HL-60/S4 treated with retinoic acid at 250 ng/mL for 4 days and 3 days (cell line): ENCODE data around the gene TARS3.

Experiments
- in situ Hi-C: fragments of 300-500 bp; cut with MboI; formaldehyde crosslinking; loops from 2 replicates; pipeline ENCODE4 v1.7.0; 2022; ENCODE audit warnings: low sequenced_read_pairs

Gene TARS3

DNA sequence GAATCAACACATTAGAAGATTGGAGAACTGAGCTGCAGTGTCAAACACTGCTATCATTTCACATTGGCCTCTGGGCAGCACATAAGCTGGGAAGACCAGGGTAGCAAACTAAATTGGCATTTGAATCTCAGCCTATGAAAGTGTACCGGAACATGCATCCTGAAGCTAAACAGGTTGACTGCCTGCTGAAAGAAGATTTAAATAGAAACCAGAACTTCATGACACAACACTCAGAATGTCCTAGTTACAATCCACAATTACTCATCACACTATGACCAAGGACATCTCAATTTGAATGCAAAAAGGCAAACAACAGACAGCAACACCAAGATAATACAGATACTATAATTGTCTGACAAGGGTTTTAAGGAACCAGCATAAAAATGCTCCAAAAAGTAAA lies 98.3 kb downstream of the TARS3 start:
- in situ Hi-C loops: no loop called here

DNA sequence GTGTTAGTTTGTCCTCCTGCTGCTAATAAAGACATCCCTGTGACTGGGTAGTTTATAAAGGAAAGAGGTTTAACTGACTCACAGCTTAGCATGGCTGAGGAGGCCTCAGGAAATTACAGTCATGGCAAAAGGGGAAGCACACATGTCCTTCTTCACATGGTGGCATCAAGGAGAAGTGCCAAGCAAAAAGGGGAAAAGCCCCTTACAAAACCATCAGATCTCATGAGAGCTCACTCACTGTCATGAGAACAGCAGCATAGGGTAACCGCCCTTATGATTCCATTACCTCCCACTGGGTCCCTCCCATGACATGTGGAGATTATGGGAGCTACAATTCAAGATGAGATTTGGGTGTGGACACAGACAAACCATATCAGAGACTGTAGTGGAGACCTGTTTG lies 99.1 kb downstream of the TARS3 start:
- in situ Hi-C loops: no loop called here

DNA sequence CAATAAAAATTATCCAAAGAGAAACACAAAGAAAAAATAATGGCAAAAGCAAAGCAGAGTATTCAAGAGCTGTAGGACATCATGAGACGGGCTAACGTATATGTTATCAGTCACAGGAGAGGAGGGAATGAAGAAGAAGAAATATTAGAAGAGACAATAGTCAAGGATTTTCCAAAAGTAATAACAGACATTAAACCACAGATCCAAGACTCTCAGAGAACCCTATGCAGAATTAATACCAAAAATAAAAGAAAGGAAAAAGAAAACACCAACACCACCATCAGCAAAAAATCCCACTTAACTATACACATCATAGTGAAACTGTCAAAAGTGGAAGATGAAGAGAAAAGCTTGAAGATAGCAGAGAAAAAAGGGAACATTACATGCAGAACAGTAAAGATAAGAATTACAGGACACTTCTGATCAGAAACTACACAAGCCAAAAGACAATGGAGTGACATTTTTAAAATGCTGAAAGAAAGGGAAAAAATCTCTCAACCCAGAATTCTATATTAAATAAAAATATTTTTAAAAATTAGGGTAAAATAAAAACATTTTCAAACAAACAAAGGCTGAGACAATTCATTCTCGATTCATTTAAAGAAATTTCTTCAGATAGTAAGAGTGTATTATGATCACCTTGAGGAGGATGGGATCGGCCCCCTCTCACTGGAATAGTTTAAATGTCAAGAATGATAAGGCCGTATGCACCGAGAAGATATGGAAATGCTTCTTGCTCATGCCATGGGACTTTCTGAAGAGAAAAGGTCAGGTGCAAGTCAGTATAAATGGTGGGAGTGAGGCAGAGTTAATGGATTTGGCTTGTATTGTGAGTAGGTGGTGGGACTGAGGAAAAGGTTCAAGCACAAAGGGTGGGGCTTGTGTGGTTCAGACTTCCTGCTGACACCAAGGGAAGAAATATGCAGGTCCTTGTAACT lies 100.6 kb downstream of the TARS3 start:
- in situ Hi-C loops: no loop called here

DNA sequence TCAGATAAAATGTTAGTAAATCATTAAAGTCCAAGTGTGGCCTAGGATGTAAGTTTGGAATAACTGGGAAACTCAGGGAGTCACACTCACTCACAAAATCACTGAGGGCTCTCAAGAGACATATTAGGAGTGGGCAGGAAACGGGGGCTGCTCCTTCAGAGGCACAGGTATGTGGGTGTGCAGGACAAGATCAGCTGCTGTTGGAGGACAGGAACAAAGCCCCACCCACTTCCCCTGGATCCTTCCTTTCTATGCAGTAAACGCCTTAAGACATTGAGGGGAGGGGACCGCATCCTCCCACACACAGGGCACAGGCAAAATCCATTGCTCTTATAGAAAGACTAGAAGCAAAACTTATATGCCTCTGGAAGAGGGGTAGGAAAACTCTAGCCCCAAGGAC lies 102.3 kb downstream of the TARS3 start:
- in situ Hi-C loops: no loop called here

DNA sequence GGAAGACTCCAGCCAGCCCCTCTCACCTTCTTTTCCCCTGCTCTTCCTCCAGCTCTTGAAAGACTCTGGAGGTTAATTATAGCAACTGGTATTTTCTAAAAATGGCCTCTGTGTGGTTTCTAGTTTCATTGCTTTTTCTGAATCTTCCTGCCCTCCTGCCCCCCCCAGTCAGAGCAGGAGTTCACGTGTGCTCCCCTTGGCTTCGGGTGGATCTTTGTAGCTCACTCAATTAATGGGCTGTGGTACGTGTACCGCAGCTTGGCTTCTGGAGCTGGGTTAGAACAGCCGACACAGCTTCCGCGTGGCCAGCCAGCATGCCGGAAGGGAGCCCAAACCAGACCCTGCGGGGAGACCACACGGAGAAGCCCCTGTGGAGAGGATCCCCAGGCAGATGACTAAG lies 103.6 kb downstream of the TARS3 start:
- in situ Hi-C loops: no loop called here

DNA sequence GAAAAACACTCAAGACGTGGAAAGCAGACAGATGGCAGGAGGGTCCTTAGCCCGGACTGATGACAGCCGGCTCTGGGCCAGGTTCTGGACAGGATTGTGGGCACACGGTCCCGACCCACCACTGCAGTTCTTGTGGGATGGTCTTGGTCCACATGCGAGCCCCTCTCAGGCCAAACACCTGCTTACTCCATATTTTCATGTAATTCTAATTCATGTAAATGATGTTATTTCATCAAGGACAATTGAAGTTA lies 104.7 kb downstream of the TARS3 start:
- in situ Hi-C loops: no loop called here

DNA sequence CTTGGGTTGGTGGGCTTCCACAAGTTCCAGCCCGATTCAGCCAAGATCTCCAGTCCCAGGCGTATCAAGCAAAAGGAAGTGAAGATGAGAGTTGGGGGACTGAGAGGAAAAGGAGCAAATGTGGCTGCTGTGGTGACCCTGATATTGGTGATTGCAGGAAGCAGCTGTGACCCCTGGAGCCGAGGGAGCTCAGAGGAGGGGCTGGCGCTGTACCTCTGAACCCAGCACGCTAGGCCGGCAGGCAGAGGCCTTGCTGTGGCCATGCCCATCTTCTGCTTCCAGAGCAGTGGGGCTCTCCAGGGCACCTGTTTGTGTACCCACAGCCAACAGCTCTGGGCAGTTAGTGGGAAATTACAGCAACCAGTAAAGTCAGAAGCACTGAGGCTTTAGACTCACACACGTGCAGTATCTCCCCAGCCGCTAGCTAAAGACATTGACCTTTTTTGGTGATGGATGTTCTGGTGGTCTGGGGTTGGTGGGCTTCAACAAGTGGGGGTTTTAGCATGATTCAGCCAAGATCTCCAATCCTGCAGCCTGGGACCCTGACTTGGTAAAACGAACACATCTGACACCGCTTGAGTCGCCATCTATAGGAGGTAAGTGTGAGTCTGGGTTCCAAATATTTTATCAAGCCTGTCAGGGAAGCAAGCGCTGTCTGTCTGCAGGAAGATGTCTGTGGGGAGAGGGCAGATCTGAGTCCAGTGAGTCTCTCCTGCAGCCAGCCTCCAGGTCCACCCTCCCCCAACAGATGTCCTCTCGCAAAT lies 105.2 kb downstream of the TARS3 start:
- in situ Hi-C loops: no loop called here

DNA sequence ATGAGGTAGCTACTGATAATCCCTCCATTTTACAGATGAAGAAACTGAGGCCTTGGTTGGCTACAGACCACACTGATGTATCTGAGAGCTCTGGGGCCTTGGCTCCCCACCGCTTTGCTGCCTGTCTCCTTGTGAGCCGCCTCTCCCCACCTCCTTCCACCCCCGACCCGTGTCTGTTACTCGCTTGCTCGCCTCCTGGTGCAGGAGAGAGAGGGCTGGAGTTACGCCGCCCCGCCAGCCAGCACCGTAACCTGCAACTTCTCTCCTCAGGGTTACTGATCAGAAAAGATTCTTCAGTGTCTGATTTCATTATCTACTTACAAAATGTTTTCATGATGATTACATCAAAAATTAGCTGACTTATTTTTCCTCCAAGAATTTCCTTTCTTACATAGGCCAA lies 106.2 kb downstream of the TARS3 start:
- in situ Hi-C loops: no loop called here

DNA sequence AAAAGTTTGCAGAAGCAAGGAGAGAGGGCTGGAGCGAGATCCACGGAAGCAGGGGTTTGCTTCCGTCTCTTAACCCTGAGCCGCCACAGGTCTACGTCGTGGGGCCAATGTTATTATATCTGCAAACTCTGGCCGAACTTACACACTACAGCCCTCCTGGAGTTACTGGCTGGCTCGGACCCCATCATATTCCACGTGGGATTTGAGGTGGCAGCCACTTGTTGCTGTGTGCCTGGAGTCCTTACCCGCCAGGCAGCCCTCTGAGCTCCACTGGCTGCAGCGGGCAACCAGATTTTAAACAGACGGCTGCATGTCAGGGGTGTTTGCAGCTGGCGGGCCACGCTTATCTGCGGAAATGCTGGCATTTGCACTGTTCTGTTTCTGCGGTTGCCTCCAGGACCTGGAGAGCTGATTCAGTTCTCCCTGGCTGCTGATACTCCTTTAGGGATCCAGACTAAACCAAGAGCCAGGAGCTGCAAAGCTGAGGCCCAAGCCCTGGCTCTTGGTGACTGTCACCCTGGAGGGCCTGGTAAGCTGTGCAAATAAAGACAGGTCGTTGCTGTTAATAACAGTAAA lies 106.8 kb downstream of the TARS3 start:
- in situ Hi-C loops: no loop called here

DNA sequence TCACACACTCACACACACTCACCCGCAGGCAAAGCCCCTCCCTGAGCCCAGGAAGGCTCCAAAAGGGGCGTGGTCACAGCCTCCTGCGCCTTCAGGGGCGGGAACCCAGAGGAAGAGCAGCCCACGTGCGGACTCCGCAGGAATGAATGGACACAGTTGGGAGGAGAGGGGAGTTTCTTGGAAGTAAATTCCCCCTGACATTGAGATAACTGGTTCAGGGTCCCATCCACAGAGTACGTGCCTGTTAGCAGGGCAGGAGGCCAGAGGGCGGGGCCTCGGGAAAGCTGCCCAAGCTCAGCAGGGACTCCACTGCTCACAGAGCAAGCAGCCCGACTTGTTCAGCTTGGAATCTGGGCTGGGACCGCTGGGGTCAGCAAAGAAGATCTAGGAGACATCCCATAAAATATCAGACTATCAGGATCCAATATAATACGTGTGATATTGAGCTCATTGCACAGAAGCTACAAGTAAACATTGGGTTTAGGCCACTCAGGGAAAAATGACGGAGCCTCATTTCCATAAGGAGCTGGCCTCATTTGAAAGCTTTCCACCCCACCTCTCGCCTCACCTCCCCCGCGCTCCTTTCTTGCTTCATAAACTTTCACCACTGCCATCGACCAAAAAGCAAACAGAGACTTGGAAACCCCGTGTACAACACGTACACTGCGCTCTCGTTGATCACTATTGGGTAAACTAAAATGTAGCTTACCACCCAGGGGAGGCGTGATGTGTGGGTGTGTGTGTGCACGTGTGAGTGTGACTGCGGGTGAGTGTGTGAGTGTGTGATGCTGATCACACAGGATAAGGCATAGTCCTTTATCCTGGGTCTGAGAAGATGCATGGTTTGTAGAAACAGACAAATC lies 108.1 kb downstream of the TARS3 start:
- in situ Hi-C loops: no loop called here

DNA sequence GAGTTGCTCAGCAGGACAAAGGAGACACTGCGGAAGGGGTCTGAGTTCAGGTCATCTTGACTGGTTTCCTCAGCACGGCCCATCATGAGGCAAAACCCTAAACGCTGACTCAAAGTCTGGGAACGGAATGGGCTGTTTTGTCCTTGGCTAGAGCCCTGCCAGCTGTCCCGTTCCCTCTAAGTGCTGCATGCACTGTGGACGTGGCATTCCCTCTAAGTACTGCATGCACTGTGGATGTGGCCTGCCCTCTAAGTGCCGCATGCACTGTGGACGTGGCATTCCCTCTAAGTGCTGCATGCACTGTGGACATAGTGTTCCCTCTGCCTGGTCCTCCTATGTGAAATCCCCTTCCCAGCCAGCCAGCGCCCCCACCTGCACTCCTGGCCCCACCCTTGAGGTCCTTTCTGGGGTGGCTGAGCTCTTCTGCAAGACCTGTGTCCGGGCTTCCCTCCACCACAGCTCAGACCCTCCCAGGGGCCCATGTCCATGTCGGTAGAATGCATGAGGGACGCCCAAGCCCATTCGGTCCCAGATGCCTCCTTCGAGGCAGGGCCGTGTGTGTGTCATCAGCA lies 108.8 kb downstream of the TARS3 start:
- in situ Hi-C loops: no loop called here

DNA sequence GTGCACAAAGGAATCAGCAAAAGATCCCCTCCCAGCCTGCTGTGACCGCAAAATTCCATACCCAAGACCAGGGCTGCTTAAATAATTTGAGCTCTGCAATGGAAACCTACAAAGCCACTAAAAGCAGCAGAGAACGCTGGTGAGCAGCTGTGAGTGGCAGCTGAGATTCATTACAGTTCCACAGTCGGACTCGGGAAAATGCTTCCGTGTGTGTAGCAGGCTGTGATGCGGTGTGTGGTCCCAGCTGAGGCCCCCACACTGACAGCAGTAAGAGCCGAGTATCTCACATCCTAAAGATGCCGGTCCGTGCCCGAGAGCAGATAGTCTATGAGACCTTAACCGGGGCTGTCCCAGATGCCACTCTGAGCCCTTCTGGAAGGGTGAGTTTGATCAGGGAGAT lies 109.5 kb downstream of the TARS3 start:
- in situ Hi-C loops: no loop called here

DNA sequence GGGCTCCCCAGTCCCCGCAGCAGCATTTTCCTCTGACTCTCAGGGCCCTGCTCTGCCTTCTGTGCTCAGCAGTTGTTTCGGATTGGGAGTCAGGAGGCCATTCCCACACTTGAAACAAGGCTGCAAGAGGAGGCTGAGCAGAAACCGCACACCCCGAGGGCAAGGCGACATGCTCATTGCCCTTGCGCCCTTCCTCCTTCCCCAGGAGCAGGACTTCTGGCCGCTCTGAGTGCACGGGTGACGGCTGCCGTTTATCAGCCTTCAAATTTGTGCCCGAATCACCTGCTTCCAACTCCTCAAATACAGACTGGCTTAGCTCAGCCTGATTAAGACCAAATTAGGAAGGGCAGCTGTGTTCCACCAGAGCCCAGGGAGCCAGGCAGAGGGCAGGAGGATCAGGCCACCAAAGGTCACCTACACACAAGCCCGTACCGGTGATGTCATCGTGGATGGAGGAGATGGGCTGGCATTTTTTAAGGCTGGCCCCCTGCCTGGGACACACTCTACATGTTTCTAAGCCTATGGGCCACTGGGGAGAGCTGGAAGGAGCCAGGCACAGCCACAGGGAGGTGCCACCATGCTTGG lies 110.2 kb downstream of the TARS3 start:
- in situ Hi-C loops: no loop called here

DNA sequence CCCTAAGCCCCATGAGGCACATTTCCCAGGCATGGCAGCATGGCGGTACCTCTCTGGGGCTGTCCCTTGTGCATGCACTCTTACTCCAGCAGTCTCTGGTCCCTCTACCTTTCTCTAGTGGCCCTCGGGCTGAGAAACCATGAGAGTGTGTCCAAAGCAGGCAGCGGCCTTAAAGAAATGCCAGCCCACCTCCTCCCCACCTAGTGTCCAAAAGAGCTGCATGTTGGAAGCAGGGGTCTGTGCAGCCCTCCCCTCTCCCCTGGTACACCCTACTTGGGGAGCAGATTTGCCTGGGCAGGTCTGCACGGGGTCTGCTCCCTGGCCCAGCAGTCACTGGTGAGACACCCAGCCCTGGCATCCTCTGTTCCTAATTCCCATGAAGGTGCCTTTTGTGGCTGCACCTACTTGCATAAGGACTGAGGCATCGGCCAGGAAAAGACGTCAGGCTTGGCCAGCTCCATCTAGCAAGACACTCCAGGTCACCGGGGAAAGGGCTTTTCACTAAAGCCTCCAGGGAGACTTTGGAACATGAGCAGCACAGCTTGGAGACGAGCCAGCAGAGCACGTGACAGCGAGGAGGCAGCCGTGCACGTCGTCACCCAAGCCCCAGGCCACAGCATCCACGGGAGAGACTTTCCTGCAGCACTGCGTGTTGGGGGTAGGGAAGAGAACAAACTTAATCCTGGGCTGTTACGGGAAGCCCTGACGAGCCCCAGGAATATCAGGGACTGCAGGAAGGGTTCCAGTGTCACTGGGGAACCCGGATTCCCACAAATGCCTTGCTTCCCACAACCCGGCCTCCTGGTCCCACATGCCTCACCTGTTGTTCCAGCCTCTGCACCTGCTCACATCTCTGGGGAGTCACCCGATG lies 110.9 kb downstream of the TARS3 start:
- in situ Hi-C loops: no loop called here

DNA sequence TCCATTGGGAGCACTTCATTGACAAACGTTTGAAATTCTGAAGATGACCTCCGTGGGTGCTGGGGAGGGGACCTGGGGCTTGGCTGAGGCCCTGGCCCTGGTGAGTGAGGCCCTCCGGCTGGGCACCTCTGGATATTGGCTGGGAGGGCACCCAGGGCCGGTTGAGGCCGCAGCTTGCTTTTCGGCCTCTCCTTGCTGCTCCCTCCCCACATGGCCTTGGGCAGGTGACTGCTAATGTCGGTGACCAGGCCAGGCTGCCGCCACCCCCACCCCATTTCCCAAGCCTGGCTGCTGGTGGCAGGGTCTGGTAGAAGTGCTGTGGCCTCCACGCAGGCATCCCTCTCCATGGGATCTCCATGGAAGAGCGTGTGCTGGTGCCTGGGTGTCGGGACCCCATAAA lies 111.6 kb downstream of the TARS3 start:
- in situ Hi-C loops: no loop called here

DNA sequence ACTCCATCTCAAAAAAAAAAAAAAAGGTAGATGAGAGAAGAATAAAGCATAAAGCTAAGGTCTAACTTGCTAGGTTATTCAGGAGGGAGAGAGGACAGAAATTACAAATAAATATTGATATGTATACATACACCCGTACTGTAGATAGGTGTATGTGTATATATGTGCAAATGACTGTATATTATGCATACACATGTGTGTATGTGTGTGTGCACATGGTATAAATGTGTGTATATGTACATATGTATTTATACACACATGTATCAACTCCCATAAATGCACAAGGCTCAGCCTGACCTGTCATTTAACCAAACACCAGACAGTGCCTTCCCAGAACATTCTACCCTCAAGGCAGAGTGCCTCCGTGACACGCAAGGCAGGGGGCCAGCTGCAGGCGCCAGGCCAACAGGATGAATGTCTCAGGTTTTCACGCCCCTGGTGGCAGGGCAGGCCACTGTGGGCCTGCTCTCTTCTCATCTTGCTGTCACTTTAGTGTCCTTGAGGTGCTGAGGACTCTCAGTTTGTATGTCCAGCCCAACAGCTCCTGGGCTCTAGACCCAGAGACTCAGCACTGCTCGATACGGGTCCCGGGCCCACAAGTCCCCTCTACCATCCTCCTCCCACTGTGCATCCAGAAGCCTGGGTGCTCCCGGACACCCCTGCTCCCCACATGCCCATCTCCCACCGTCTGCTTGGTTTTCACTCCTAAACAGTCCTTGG lies 112.5 kb downstream of the TARS3 start:
- in situ Hi-C loops: no loop called here

DNA sequence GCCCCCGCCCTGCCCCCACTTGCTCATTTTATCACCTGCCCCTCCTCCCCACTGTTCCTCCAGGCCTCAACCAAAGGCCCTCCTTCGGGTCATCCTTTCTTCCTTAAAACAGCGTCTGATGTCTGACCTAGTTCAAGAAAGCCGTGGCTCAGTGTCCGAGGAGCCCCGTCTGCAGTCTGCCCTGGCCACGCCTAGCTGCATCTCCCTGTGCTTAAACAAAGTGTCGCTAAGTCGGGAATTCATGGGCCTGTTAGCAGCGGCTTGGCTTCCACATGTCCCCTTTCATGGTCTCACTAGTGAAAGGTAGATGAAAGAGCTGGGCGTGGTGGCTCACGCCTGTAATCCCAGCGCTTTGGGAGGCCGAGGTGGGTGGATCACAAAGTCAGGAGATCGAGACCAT lies 113.3 kb downstream of the TARS3 start:
- in situ Hi-C loops: no loop called here

DNA sequence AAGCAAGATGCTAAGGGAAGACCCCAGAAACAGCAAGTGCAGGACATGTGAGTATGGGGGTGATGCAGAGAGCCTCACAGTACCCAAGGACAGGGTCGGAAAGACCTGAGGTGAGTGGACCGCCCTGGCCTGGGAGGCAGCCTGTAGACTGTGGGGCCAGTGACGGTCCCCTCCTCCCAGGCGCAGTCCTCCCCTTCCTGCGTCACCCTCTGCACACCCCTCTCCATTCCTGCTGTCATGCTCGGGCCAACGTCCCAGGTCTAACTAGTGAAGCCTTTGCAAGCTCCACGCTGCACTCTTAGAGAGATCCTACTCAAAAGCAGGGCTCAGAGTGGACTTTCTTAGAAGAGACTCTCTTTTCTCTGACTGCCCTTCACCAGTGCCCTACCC lies 113.7 kb downstream of the TARS3 start:
- in situ Hi-C loops: no loop called here
